Stomach (tissue), 9 donors: ENCODE results near the gene HEBP1. TPM values are rescaled to one million over a fixed set of nuclear protein-coding genes. Genes with fewer than 3 reads are reported as not detected.

Experiments used
- DNase-seq, 2 donors: peaks; one replicate each; pipeline versions ENCODE4 v3.0.0 to v3.0.0-alpha.2; 2013 to 2019
- H3K27ac ChIP-seq, 5 donors: fragments of 200-600 bp in 4 of 5; sonication (generic) in 4 of 5; one replicate each; pipeline ENCODE4 v1.5.1; 2013 to 2019; ENCODE audit warnings: mild to moderate bottlenecking in 1 of 5, moderate library complexity in 1 of 5
- H3K27me3 ChIP-seq, 3 donors: fragments of 200-600 bp; sonication (generic); one replicate each; pipeline ENCODE4 v1.5.1; 2017 to 2019; ENCODE audit warnings: mixed run types in 1 of 3
- H3K36me3 ChIP-seq, 4 donors: fragments of 200-600 bp; sonication (generic); 1 replicate in 3 of 4; 2 replicates in 1 of 4; pipeline ENCODE4 v1.5.1; 2016 to 2019
- H3K4me1 ChIP-seq, 4 donors: fragments of 200-600 bp; sonication (generic); one replicate each; pipeline ENCODE4 v1.5.1; 2016 to 2019
- H3K4me3 ChIP-seq, 4 donors: fragments of 200-600 bp; sonication (generic) in 3 of 4; one replicate each; pipeline ENCODE4 v1.5.1; 2016 to 2019; ENCODE audit warnings: mild to moderate bottlenecking in 1 of 4
- H3K9me3 ChIP-seq, 4 donors: fragments of 200-600 bp; sonication (generic); one replicate each; pipeline ENCODE4 v1.5.1; 2016 to 2019
- EP300 ChIP-seq: sonication (generic); formaldehyde crosslinking; IDR thresholded peaks from one replicate; pipeline ENCODE4 v1.6.1; 2017; ENCODE audit warnings: antibody characterized with exemption
- POLR2A ChIP-seq, 4 donors: fragments of 450-650 bp; IDR thresholded peaks; one replicate each; pipeline ENCODE4 v1.6.1; 2016; ENCODE audit warnings: antibody characterized with exemption in 4 of 4, control low read depth in 2 of 4, mild to moderate bottlenecking in 1 of 4, moderate library complexity in 1 of 4
- POLR2AphosphoS5 ChIP-seq, 3 donors: sonication (generic); formaldehyde crosslinking; IDR thresholded peaks; one replicate each; pipeline ENCODE4 v1.6.1; 2016; ENCODE audit warnings: antibody characterized with exemption in 3 of 3
- WGBS, 5 donors: extraction: QIAGEN DNeasy Blood & Tissue Kit in 3 of 5; methylation state at CpG; one replicate each; pipeline versions ENCODE4 v1.1.5 to v1.1.7; 2013 to 2018; 5-methylcytosine and 5-hydroxymethylcytosine counted together
- intact Hi-C: fragments of 100-400 bp; cut with DNase I; formaldehyde crosslinking; loops from one replicate; pipeline ENCODE4 v1.15.1; 2023; ENCODE audit warnings: low total_unique reads
- polyA plus RNA-seq, 3 donors: library from polyadenylated mRNA; stranded (reverse); fragments of 200-250 nt; gene quantifications; one replicate each; pipeline ENCODE4 v1.2.3, GENCODE V29; 2013
- total RNA-seq, 5 donors: library from RNA; depleted of rRNA; stranded (reverse); fragments of >200 nt; gene quantifications; one replicate each; pipeline versions ENCODE4 v1.1.0 to v1.2.3, GENCODE V29; 2014 to 2016
- TF ChIP-seq, protein P1 (sequence below), 7 experiments: fragments of 450-650 bp in 4 of 7; fragments of 200-600 bp in 3 of 7; sonication (generic) in 3 of 7; IDR thresholded peaks; one replicate each; pipeline ENCODE4 v1.5.1; 2016 to 2019; ENCODE audit warnings: antibody characterized with exemption in 7 of 7, control low read depth in 2 of 7, mild to moderate bottlenecking in 1 of 7
- donor health status: healthy with polysubstance abuse.
- donor health status: Bipolar disorder and iron deficiency.
- donor health status: healthy.

The HEBP1 gene
- total and polyA plus RNA-seq, 8 donors = 0.45 to 57.3 (median 28.6) TPM

DNA sequence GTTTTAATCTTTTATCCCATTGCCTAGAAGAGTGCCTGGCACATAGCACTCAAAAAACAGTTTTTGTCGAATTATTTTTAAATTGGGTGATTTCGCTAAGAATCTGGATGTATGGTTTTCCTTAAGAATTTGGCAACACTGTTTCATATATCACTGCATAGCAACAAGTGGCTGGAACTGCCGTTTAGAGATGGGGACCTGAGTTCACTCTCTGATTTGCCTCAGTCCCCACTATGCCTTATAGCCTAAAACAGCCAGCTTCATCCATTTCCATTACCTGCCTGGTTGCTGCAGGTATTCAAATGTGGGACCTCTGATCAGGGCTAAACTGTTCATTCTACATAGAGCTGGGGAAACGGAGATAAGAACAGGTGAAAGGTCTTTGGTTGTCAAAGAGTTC, 1.8 kb downstream of the HEBP1 start:
- intact Hi-C loops = no loop called here
- H3K27me3 ChIP-seq = no peaks in the 10 kb centered on the region
- H3K36me3 ChIP-seq = no peaks in the 10 kb centered on the region
- H3K4me3 ChIP-seq = no peak overlapping the region
- no peaks in the 10 kb centered on the region for H3K9me3 ChIP-seq
- DNase-seq = no peak
- peaks cover 27 to 67% (median 56%) of the 10 kb centered on the region in 4 donors for H3K4me1 ChIP-seq
- no peak overlapping the region for H3K27ac ChIP-seq
- TF ChIP-seq EP300 = no peak
- TF ChIP-seq POLR2AphosphoS5 (IDR thresholded peaks at IDR 0.05) = no peak
- TF ChIP-seq, protein P1, sequence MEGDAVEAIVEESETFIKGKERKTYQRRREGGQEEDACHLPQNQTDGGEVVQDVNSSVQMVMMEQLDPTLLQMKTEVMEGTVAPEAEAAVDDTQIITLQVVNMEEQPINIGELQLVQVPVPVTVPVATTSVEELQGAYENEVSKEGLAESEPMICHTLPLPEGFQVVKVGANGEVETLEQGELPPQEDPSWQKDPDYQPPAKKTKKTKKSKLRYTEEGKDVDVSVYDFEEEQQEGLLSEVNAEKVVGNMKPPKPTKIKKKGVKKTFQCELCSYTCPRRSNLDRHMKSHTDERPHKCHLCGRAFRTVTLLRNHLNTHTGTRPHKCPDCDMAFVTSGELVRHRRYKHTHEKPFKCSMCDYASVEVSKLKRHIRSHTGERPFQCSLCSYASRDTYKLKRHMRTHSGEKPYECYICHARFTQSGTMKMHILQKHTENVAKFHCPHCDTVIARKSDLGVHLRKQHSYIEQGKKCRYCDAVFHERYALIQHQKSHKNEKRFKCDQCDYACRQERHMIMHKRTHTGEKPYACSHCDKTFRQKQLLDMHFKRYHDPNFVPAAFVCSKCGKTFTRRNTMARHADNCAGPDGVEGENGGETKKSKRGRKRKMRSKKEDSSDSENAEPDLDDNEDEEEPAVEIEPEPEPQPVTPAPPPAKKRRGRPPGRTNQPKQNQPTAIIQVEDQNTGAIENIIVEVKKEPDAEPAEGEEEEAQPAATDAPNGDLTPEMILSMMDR (IDR thresholded peaks at IDR 0.05) = no peak
- no peak for TF ChIP-seq POLR2A (IDR thresholded peaks at IDR 0.05)
- WGBS, 5 donors = 69 to 77% (median 74%) methylated on average over 4 of the region's 4 CpGs

DNA sequence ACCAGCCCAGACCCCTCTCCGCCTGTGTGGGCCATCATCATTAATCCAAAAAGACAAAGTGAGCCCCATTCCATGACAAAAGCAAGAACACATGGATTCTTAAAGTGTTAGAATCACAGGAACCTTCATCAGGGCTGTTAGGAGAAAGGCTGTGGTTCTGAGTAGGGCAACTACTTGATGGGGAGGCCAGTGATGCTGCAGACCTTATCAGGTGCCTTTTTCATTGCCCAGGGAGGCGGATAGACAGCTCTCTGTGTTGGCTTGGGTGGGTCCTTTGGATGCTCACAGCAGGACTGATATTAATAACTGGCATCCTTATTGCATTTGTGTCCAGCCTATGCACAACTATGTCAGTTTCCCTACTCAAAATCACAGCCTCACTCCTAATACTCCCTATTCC, 2.3 kb downstream of the HEBP1 start:
- peaks cover 27 to 71% (median 56%) of the 10 kb centered on the region in 4 donors for H3K4me1 ChIP-seq
- H3K9me3 ChIP-seq = no peaks in the 10 kb centered on the region
- peak overlapping the region in 1 of 5 donors; percentile 16 for H3K27ac ChIP-seq
- H3K36me3 ChIP-seq = no peaks in the 10 kb centered on the region
- WGBS, 5 donors = 44 to 100% (median 66%) methylated on average over 2 of the region's 2 CpGs
- no peaks in the 10 kb centered on the region for H3K27me3 ChIP-seq
- intact Hi-C loops = no loop called here
- H3K4me3 ChIP-seq = no peak overlapping the region
- TF ChIP-seq POLR2A (IDR thresholded peaks at IDR 0.05) (no peak), POLR2AphosphoS5 (IDR thresholded peaks at IDR 0.05) (no peak), EP300 (no peak)
- TF ChIP-seq, protein P1 (IDR thresholded peaks at IDR 0.05) = no peak
- DNase-seq = no peak

DNA sequence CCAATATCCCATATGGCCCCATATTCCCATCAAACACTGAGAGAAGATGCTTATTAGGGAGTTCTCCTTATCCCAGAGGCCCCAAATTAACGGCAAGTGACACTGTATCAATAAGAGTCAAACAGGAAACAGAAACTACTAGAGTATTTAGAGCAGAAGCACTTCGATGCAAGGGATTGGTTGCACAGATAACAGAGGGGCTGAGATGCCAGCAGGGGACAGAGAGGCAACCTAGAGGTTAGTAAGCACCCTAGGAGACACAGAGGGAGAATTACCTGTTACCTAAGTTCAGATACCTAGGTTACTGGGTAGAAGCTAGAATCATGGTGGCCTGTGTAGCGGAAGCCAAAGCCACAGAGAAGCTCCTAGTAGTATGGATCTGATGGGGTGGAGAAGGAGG, 2.9 kb downstream of the HEBP1 start:
- peaks cover 27 to 71% (median 56%) of the 10 kb centered on the region in 4 donors for H3K4me1 ChIP-seq
- peak overlapping the region in 1 of 5 donors; percentile 16 for H3K27ac ChIP-seq
- H3K36me3 ChIP-seq = no peaks in the 10 kb centered on the region
- intact Hi-C loops = no loop called here
- TF ChIP-seq POLR2A (IDR thresholded peaks at IDR 0.05) (no peak), EP300 (no peak), POLR2AphosphoS5 (IDR thresholded peaks at IDR 0.05) (no peak)
- TF ChIP-seq, protein P1 (IDR thresholded peaks at IDR 0.05) = no peak
- no peak overlapping the region for H3K4me3 ChIP-seq
- no peaks in the 10 kb centered on the region for H3K9me3 ChIP-seq
- 54 to 69% (median 57%) methylated on average over 3 of the region's 3 CpGs for WGBS, 5 donors
- no peaks in the 10 kb centered on the region for H3K27me3 ChIP-seq
- DNase-seq = no peak

GRCh38 chr12:12996209-12996608, 3.9 kb downstream of the HEBP1 start:
- no peak for DNase-seq
- no peak overlapping the region for H3K27ac ChIP-seq
- intact Hi-C loops = no loop called here
- no peaks in the 10 kb centered on the region for H3K36me3 ChIP-seq
- H3K4me1 ChIP-seq = peaks cover 21 to 70% (median 51%) of the 10 kb centered on the region in 4 donors
- H3K27me3 ChIP-seq = no peaks in the 10 kb centered on the region
- no peaks in the 10 kb centered on the region for H3K9me3 ChIP-seq
- H3K4me3 ChIP-seq = no peak overlapping the region
- TF ChIP-seq EP300 (no peak), POLR2A (IDR thresholded peaks at IDR 0.05) (no peak), POLR2AphosphoS5 (IDR thresholded peaks at IDR 0.05) (no peak)
- TF ChIP-seq, protein P1 (IDR thresholded peaks at IDR 0.05) = no peak
- 42 to 63% (median 56%) methylated on average over 3 of the region's 3 CpGs for WGBS, 5 donors
